OCI-LY3 (cell line): ENCODE measurements around the gene IFNW1.

ENCODE experiments used
- H2AFZ ChIP-seq: fragments of 200-600, 300-600 bp; shearing (Covaris generic); 2 replicates; pipeline ENCODE4 v1.6.0; 2014; ENCODE audit warnings: antibody characterized with exemption, low read depth, low read length
- H3K27ac ChIP-seq: fragments of 200-600, 300-600 bp; sonication (generic); 2 replicates; pipeline ENCODE4 v1.5.1; 2014; ENCODE audit warnings: mild to moderate bottlenecking, low read length, moderate library complexity, mixed read lengths
- H3K27me3 ChIP-seq: fragments of 200-600, 300-600 bp; sonication (generic); 2 replicates; pipeline ENCODE4 v1.6.1; 2014; ENCODE audit warnings: low read depth, low read length, mixed read lengths
- H3K36me3 ChIP-seq: fragments of 200-600, 300-600 bp; sonication (generic); replicated peaks from 2 replicates; pipeline ENCODE3; 2014; ENCODE audit warnings: low read depth, low read length, mixed read lengths
- H3K4me1 ChIP-seq: fragments of 300-600, 200-600 bp; sonication (generic); 2 replicates; pipeline ENCODE4 v1.6.1; 2014; ENCODE audit warnings: low read length, mixed read lengths
- H3K4me2 ChIP-seq: fragments of 200-600, 300-600 bp; sonication (generic); 2 replicates; pipeline ENCODE4 v1.6.1; 2014; ENCODE audit warnings: low read length, mixed read lengths
- H3K4me3 ChIP-seq: fragments of 300-600, 200-600 bp; sonication (generic); 2 replicates; pipeline ENCODE4 v1.5.1; 2014; ENCODE audit warnings: antibody characterized with exemption, mild to moderate bottlenecking, low read length, moderate library complexity
- H3K79me2 ChIP-seq: fragments of 300-600, 200-600 bp; shearing (Covaris generic); 2 replicates; pipeline ENCODE4 v1.6.1; 2014; ENCODE audit warnings: mild to moderate bottlenecking, low read length, mixed read lengths
- H3K9ac ChIP-seq: fragments of 300-600, 200-600 bp; shearing (Covaris generic); 2 replicates; pipeline ENCODE4 v1.6.0; 2014; ENCODE audit warnings: mild to moderate bottlenecking, low read length, moderate library complexity
- H3K9me3 ChIP-seq: fragments of 200-600, 300-600 bp; shearing (Covaris generic); 2 replicates; pipeline ENCODE4 v1.6.1; 2014; ENCODE audit warnings: low read length, mixed read lengths; ENCODE audit not compliant: insufficient read depth
- H4K20me1 ChIP-seq: fragments of 200-600, 300-600 bp; sonication (generic); 2 replicates; pipeline ENCODE4 v1.6.1; 2016; ENCODE audit warnings: low read length, mixed read lengths; ENCODE audit not compliant: insufficient read depth
- CTCF ChIP-seq: fragments of 200-600, 300-600 bp; sonication (generic); IDR thresholded peaks from 2 replicates; pipeline ENCODE4 v1.5.1; 2014; ENCODE audit warnings: antibody characterized with exemption, low read length, low read depth
- EZH2phosphoT487 ChIP-seq: fragments of 200-600 bp; shearing (Covaris generic); IDR thresholded peaks from 2 replicates; pipeline ENCODE4 v1.6.1; 2018; ENCODE audit warnings: antibody characterized with exemption, mixed run types, low read depth

The IFNW1 gene

GRCh38 chr9:21096172-21096900 lies 45.3 kb downstream of the IFNW1 start:
- TF ChIP-seq CTCF, result no peak
- no peak for TF ChIP-seq EZH2phosphoT487
- H3K4me3 ChIP-seq, result peak overlapping the region; percentile 51
- no peak overlapping the region for H3K9ac ChIP-seq
- H2AFZ ChIP-seq, result peak overlapping the region; percentile 17
- no peak overlapping the region for H3K27ac ChIP-seq
- peaks cover 18% of the 10 kb centered on the region for H3K4me1 ChIP-seq
- peak overlapping the region; percentile 55 for H3K4me2 ChIP-seq
- H3K27me3 ChIP-seq, result no peaks in the 10 kb centered on the region
- no peaks in the 10 kb centered on the region for H3K9me3 ChIP-seq
- H3K36me3 ChIP-seq, result no peaks in the 10 kb centered on the region
- H4K20me1 ChIP-seq, result no peaks in the 10 kb centered on the region
- no peaks in the 10 kb centered on the region for H3K79me2 ChIP-seq

GRCh38 chr9:21095561-21095960 lies 46.1 kb downstream of the IFNW1 start:
- no peak overlapping the region for H3K27ac ChIP-seq
- H2AFZ ChIP-seq, result no peak overlapping the region
- H3K4me1 ChIP-seq, result peaks cover 18% of the 10 kb centered on the region
- no peak overlapping the region for H3K4me2 ChIP-seq
- no peaks in the 10 kb centered on the region for H3K36me3 ChIP-seq
- no peaks in the 10 kb centered on the region for H3K79me2 ChIP-seq
- no peaks in the 10 kb centered on the region for H4K20me1 ChIP-seq
- no peak for TF ChIP-seq CTCF
- TF ChIP-seq EZH2phosphoT487, result no peak
- no peaks in the 10 kb centered on the region for H3K27me3 ChIP-seq
- no peaks in the 10 kb centered on the region for H3K9me3 ChIP-seq
- no peak overlapping the region for H3K9ac ChIP-seq
- H3K4me3 ChIP-seq, result no peak overlapping the region
